Pulmonary artery endothelial cell (primary cell): Measurements from ENCODE around the gene MEIOB. TPM values are rescaled to one million over a fixed set of nuclear protein-coding genes. Genes with fewer than 3 reads are reported as not detected.
"Not testable (repeated sequence)": the region's sequence is repeated elsewhere in the genome, so short reads cannot be mapped to it uniquely, and the experiment has no call there.

ENCODE experiments used
- DNase-seq: peaks from one replicate; pipeline ENCODE4 v3.0.0-alpha.2; 2011; ENCODE audit warnings: low read depth, low spot score
- total RNA-seq: library from RNA; depleted of rRNA; stranded (reverse); fragments of >200 nt; gene quantifications from 2 replicates; pipeline ENCODE4 v1.2.3, GENCODE V29; 2014

The MEIOB gene
- total RNA-seq, 1 donor from 2014 or later, result 0.40 TPM

GRCh38 chr16:1907226-1907860 is 35.4 kb upstream of the MEIOB start:
- no peak for DNase-seq

DNA sequence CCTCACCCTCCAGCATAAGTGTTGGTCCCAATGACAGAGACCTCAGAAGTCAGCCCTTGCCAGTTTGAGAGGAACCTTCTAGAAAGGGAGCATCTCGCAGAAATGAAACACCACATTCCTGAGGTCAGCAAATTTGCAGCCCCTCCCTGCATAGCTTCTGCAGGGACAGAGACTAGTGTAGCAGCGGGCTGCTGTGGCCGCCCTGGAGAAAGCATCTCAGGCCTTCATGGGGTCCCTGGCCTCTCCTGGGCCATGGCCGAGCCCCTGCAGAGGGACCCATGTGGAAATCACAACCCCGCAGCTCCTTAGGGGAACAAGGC is 34.8 kb upstream of the MEIOB start:
- no peak for DNase-seq

- no peak for DNase-seq
These were observed 34.3 kb upstream of the MEIOB start for GRCh38 chr16:1906055-1906845.

DNA sequence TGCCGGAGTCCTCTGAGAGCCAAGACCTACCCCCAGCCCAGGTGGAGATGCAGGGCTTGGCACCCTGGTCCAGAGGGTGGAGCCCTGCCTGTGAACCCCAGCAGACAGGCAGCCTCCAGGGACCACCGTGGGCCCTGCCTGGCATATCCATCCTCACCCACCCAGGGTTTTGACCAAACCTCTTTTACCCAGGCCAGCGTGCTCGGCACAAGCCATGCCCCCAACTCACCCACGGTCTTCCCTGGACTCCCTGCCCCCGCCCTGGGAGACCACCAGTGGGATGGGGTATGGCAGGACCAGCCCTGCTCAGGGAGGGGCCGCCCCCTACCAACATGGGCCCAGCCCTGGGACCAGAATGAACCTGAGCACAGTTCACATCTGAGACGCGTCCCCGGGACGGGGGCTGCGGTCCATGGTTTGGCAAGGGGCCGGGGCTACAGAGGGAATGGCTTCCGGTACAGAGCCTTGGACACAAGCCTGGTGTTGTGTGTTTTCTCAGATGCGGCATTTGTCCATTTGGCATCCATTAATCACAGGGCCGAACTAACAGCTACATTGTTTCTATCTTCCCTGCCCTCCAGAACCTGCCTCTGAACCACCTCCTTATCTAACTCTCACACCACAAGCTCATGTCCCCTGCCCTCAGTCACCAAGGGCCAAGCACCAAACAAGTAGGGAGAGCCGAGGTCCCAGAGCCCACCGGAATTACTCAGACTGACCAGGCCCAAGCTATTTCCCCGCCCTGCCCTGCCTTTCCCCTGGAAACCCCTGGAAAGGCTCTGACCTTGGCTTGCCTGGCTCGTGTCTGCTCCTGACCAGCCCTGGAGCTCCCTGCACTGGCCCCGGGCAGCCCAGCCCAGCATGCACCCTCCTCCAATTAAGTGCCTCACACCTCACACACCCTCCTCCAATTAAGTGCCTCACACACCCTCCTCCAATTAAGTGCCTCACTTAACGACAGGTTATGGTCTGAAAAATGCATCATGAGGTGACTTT is 32.2 kb upstream of the MEIOB start:
- no peak for DNase-seq

DNA sequence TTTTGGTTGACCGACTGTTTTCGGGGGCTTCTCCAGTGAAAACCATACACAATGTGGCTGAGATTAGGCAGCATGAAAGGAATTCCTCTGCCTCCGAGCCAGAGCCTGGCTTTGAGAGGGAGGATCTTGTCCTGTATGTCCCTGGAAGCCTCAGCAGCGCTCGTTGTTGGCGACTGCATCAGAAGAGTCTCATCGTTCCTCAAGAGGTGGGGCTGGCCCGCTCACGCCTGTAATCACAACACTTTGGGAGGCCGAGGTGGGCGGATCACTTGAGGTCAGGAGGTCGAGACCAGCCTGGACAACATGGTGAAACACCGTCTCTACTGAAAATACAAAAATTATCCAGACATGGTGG is 31.2 kb upstream of the MEIOB start:
- DNase-seq, result no peak

- no peak for DNase-seq
These were observed 30.7 kb upstream of the MEIOB start for GRCh38 chr16:1902547-1903219.

DNA sequence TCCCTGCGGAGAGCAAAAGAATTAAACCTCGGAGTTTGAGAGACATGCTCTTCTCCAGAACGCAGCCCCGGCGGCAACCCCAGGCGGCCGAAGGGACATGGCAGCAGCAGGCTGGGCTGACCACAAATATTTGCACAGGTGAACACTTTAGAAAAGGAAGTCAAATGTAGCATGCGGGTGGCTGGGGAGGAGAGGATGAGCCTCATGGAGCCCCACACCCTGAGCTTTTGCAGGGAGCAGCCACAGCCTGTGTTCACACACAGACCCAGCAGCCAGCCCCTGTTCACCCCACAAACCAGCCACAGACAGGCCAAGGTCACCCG is 28.4 kb upstream of the MEIOB start:
- no peak for DNase-seq

DNA sequence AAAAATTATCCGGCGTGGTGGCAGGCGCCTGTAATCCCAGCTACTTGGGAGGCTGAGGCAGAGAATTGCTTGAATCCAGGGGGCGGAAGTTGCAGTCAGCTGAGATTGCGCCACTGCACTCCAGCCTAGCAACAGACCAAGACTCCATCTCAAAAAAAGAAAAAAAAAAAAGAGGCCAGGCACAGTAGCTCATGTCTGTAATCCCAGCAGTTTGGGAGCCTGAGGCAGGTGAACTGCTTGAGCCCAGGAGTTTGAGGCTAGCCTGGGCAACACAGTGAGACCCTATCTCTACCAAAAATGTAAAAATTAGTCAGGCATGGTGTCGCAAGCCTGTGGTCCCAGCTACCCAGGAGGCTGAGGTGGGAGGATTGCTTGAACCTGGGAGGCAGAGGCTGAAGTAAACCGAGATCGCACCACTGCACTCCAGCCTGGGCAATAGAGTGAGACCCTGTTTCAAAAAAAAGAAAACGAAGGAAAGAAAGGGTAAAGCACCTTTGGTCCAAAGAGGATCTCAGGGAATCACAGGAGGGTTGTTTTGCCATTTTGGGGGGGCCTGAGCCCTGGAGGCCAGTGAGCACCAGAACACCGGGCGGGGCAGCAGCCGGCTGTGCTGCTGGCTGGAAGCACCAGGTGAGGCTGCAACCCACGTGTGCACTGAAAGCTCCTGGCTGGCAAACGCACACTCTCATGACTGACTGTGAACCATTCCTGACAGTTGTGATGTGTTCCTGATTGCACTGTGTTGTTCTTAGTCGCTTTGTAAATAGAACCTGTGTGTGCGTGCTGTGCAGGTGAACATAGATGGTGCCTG is 27.9 kb upstream of the MEIOB start:
- DNase-seq, result no peak

DNA sequence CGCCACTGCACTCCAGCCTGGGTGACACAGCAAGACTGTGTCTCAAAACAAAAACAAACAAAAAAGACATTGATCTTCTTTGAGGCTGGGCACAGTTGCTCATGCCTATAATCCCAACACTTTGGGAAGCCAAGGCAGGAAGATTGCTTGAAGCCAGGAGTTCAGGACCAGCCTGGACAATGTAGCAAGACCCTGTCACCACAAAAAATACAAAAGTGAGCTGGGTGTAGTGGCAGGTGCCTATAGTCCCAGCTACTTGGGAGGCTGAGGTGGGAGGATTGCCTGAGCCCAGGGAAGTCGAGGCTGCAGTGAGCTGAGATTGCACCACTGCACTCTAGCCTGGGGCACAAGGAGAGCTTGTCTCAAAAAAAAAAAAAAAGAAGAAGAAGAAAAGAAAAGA is 25.7 kb upstream of the MEIOB start:
- not testable (repeated sequence) for DNase-seq

- DNase-seq, result no peak
These were observed 24.1 kb upstream of the MEIOB start for GRCh38 chr16:1895949-1896675.

DNA sequence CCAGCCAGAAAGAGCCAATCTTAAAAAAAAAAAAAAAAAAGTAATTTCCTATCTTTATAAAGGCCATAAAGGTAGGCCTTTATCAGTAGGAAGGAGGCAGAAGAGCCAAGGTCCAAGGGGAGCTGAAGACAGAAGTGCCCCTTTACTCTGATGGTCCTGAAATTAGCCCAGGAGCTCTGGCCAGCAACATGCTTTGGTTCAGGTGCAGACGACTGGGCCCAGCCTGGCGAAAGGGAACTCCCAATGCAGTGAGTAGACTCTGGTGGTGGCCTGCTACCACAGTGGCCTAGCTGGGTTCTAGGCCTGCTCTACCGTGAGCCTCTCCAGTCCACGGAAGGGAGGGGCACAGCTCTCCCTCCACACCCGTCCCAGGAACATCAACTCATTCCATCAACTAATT is 23.1 kb upstream of the MEIOB start:
- no peak for DNase-seq

DNA sequence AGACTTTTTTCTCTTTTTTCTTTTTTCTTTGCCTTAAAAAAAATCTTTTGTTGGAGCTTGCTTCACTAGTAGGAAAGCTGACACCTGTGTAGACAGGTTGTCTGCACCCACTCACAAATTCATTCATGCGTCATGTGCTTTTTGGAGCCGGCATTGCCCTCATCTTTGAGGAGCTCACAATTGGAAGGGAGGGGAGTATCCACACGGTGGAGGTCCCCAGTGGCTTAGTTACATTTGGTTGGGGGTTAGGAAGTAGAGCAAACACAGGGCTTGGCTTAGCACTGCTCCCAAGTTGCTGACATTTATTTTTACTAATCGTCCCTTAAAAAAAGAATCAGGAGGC is 18.7 kb upstream of the MEIOB start:
- DNase-seq, result no peak

GRCh38 chr16:1890024-1890707 is 18.2 kb upstream of the MEIOB start:
- DNase-seq, result no peak

- DNase-seq, result no peak
These were observed 15.9 kb upstream of the MEIOB start for GRCh38 chr16:1887711-1888354.

GRCh38 chr16:1884889-1885288 is 12.9 kb upstream of the MEIOB start:
- no peak for DNase-seq

DNA sequence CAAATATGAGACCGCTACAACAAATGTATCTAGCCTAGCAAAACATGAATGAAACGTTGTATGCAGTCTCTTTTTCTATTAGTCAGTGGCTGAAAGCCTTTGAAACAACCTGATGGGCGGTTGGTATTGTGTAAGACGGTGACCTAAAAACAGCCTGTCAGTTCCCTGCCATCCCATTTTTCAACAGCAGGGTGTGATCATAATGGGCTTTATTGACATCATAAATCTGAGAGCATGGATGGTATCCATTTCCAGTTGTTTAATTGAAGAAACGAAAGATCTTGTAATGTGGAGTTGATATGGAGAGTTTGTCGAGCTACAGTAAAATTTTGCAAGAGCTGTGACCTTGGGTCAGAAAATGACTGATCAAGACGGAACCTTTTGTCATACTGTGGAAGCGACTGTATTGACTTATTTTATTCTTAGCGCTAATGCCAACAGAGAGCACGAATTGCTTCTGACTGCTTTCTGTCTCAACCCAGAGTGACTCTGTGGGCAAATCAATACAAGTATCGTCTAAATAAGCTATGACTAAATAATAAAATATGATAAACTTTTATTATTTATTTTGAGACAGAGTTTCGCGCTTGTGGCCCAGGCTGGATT is 12.3 kb upstream of the MEIOB start:
- DNase-seq, result no peak

DNA sequence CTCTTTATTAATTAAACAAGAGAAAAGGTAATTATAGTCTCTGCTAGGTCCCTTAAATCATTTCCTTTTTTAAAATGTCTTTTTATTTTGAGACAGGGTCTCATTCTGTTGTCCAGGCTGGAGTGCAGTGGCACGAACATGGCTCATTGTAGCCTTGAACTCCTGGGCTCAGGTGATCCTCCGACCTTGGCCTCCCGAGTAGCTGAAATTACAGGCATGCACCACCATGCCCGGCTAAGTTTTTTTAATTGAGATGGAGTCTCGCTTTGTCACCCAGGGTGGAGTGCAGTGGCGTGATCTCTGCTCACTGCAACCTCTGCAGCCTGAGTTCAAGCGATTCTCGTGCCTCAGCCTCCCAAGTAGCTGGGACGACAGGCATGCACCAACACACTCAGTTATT is 9.2 kb upstream of the MEIOB start:
- not testable (repeated sequence) for DNase-seq

DNA sequence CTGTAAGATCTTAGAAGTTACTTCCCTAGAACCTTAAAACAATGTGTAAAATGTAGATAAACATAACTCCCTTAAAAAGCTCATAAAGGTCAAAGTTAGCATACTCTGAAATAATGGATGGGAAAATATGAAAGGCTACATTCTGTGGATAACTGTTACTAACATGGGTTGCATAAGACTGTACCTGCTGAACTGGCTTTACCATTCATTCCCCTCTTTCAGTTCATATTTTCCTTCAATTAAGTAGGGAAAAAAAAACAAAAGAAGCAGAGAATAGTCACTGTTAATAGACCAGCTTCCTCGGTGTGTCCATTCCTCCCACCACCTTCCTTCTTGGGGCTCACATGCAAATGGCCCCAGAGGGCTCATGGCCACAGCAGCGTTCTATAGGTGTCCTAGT is 7.5 kb upstream of the MEIOB start:
- no peak for DNase-seq

GRCh38 chr16:1878256-1878655 is 6.3 kb upstream of the MEIOB start:
- DNase-seq, result no peak
